Stimulated activated naive B cell treated with anti-CD40 and anti-IgM and Interleukin-4, amounts not matched to agents 10 μg/mL and 1 μg/mL and 100 μg/mL, for 72 hours (primary cell): ENCODE measurements around the gene SCLY.

Source experiments
- ATAC-seq, 2 donors: fragments of 150-1000 bp; cut with Tn5 transposase; replicated peaks; 2 replicates each; pipeline ENCODE4 v1.10.0; 2021; ENCODE audit warnings: moderate library complexity in 1 of 2
- DNase-seq: peaks from one replicate; pipeline ENCODE4 v3.0.0; 2021
- H3K27ac Mint-ChIP-seq: one replicate; pipeline ENCODE4 v1.8.0; 2022; ENCODE audit warnings: mild to moderate bottlenecking, mixed read lengths
- H3K27me3 Mint-ChIP-seq, 2 donors: one replicate each; pipeline ENCODE4 v1.8.0; 2022; ENCODE audit warnings: mixed read lengths in 2 of 2
- H3K36me3 Mint-ChIP-seq, 2 donors: one replicate each; pipeline ENCODE4 v1.8.0; 2022; ENCODE audit warnings: mixed read lengths in 2 of 2, mild to moderate bottlenecking in 1 of 2
- H3K4me1 Mint-ChIP-seq, 2 donors: one replicate each; pipeline ENCODE4 v1.8.0; 2022; ENCODE audit warnings: mixed read lengths in 2 of 2, mild to moderate bottlenecking in 1 of 2
- H3K4me3 Mint-ChIP-seq, 2 donors: one replicate each; pipeline ENCODE4 v1.8.0; 2022; ENCODE audit warnings: mild to moderate bottlenecking in 2 of 2, mixed read lengths in 2 of 2, moderate library complexity in 1 of 2
- H3K9me3 Mint-ChIP-seq, 2 donors: one replicate each; pipeline ENCODE4 v1.8.0; 2022; ENCODE audit warnings: mixed read lengths in 2 of 2, mild to moderate bottlenecking in 1 of 2

Gene SCLY, protein sequence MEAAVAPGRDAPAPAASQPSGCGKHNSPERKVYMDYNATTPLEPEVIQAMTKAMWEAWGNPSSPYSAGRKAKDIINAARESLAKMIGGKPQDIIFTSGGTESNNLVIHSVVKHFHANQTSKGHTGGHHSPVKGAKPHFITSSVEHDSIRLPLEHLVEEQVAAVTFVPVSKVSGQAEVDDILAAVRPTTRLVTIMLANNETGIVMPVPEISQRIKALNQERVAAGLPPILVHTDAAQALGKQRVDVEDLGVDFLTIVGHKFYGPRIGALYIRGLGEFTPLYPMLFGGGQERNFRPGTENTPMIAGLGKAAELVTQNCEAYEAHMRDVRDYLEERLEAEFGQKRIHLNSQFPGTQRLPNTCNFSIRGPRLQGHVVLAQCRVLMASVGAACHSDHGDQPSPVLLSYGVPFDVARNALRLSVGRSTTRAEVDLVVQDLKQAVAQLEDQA

DNA sequence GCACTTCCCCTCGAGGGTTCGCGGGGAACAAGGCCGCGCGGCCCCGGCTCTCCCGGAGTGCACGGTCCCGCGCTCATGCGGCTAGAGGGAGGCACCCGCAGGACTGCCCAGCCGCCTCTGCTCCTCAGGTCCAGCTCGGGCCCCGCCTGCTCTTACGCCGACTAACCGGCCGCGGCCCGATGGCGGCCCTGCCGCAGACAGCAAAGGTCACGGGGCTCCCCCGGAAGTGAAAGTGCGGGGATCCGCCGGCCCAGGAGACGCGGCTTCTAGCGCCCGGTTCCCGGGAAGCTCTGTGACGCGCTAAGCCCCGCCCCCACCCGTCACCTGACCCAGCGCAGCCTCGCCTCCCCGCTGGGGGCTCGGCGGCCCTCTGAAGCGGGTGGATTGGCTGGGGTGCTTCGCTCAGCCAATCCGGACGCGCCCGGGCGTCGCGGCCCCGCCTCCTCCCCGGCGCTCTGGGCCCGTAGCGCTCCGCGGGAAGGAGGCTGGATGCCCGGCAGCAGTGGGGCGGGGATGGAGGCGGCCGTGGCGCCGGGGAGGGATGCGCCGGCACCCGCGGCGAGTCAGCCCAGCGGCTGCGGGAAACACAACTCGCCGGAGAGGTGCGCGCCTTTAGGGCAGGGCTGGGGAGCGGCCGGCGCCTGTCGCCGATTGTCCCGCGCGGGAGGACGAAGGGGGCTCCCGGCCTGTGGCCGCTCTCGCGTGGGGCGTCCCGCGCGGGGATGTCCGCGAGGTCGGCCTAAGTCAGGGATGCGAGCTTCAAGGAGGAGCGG lies at the start of gene SCLY:
Gene SCLY, plus strand, starts transcription at position 460 of the 773 bp plus-strand sequence. Its CDS starts 54 bp downstream, at position 514.
- ATAC-seq (peak; percentile 95 to 96), DNase-seq (peak; percentile 94)
- peaks cover 3% of the 10 kb centered on the region in 2 donors for H3K9me3 Mint-ChIP-seq
- H3K36me3 Mint-ChIP-seq = peaks cover 13 to 30% of the 10 kb centered on the region in 2 donors
- H3K27me3 Mint-ChIP-seq = peaks cover 9 to 11% of the 10 kb centered on the region in 2 donors
- peak within 1 kb of the TSS; percentile 86 to 91 for H3K4me3 Mint-ChIP-seq
- H3K27ac Mint-ChIP-seq = peak within 1 kb of the TSS; percentile 97
- H3K4me1 Mint-ChIP-seq = peaks cover 23 to 42% of the 10 kb centered on the region in 2 donors

DNA sequence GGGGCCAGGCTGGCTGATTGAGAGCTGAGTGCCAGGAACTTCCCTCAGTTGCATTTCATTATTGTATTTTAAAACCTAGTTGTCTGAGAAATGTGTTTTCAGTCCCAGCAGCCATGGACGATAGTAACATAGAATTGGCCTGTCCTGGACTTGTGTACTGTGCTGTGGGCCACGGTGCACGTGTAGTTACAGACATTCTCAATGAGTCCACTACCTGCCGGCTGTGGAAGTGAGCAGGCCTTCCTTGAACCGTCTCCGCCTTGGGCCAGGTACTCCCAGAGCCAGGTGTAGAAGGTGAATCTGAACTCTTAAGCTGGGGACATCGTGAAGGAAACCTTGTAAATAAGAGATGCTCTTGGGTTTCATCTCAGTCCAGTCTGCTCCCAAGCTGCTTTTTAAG lies 47.0 kb upstream of the SCLY start:
- Mint-ChIP-seq H3K9me3 (no peaks in the 10 kb centered on the region), H3K27me3 (no peaks in the 10 kb centered on the region), H3K27ac (no peak overlapping the region), H3K36me3 (peaks cover 42 to 50% of the 10 kb centered on the region in 2 donors), H3K4me1 (peaks cover 25 to 54% of the 10 kb centered on the region in 2 donors), H3K4me3 (no peak overlapping the region)
- DNase-seq (no peak), ATAC-seq (no peak)

DNA sequence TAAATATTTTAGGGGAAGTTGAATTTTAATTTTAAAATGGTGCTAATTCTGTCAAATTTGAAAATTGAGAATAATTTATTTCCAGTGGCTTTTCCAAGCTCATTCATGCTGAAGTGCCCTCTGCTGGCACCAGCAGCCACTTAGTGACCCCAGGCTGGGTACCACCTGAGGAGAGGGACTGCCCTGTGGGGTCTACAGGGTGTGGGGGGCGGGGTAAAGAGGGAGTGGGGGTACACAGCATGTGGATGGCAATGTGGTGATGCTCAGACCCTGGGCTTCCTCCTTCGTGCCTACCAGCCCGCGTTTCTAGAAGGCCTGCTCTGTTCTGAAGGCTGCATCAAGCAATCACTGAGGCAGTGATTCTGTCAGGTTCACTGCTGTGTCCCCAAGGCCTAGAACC lies 45.1 kb upstream of the SCLY start:
- peak in 1 of 2 donors; percentile 4 for ATAC-seq
- H3K27me3 Mint-ChIP-seq = no peaks in the 10 kb centered on the region
- peaks cover 23 to 49% of the 10 kb centered on the region in 2 donors for H3K4me1 Mint-ChIP-seq
- H3K36me3 Mint-ChIP-seq = peaks cover 51 to 57% of the 10 kb centered on the region in 2 donors
- H3K4me3 Mint-ChIP-seq = no peak overlapping the region
- no peak for DNase-seq
- H3K9me3 Mint-ChIP-seq = no peaks in the 10 kb centered on the region
- H3K27ac Mint-ChIP-seq = no peak overlapping the region

DNA sequence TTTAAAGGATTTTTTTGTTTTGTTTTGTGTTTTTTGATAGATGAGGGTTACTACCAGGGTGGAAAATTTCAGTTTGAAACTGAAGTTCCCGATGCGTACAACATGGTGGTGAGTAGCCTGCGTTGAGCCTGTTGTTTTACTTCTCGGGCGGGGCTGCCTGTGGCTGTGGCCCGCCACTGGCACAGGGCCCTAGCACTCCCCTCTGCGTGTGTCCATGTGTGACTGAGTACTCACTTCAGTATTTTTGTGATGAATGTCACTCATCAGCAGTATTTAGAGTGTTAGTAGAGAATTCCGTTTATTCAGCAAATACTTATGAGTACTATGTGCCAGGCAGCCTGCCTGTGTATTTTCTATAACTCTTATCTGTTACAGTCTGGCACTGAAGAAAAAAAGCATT lies 44.3 kb upstream of the SCLY start:
- peak; percentile 98 to 99 for ATAC-seq
- no peaks in the 10 kb centered on the region for H3K9me3 Mint-ChIP-seq
- H3K27ac Mint-ChIP-seq = no peak overlapping the region
- DNase-seq = peak; percentile 11
- H3K4me3 Mint-ChIP-seq = no peak overlapping the region
- no peaks in the 10 kb centered on the region for H3K27me3 Mint-ChIP-seq
- peaks cover 53 to 56% of the 10 kb centered on the region in 2 donors for H3K36me3 Mint-ChIP-seq
- peaks cover 19 to 41% of the 10 kb centered on the region in 2 donors for H3K4me1 Mint-ChIP-seq

DNA sequence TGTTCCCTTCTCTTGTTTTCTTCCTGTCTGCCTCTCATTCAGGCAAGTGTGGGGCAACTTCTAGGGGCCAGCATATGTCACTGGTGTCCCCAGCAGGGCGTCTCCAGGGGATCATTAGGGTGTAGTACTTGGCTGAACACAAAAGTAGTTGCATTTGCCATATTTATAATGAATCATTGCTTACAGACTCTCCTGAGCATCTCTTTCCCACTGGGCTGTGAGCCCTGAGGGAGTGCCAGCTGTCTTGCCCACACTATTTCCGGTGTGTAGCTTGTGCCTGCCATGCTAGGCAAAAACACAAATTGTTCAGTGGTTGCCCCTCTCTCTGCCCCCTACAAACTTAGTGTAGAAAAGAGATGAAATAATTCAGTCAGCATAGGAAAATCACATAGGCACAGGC lies 40.8 kb upstream of the SCLY start:
- DNase-seq = no peak
- Mint-ChIP-seq H3K4me1 (peaks cover 18 to 36% of the 10 kb centered on the region in 2 donors), H3K36me3 (peaks cover 46 to 48% of the 10 kb centered on the region in 2 donors), H3K27ac (peak overlapping the region; percentile 69), H3K9me3 (no peaks in the 10 kb centered on the region), H3K27me3 (no peaks in the 10 kb centered on the region), H3K4me3 (no peak overlapping the region)
- ATAC-seq = no peak

DNA sequence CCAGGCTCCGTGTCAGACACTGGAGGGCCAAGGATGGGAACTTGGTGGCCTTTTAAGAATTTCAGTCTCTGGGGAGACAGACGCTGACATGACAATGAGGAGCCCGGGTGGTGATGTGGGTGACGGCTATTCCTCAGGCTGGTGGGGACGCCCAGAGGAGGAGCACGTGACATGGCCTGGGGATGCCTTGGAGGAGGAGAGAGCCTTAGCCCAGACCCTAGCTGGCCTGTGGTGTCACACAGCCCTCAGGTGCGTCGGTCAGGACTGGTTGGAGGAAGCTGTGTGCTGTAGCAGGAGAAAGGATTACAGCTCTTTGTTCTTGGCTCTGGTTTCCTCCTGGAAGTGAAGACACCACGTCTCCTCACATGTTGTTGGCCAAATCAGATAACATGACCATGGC lies 40.0 kb upstream of the SCLY start:
- no peak for ATAC-seq
- Mint-ChIP-seq H3K27me3 (no peaks in the 10 kb centered on the region), H3K36me3 (peaks cover 54 to 55% of the 10 kb centered on the region in 2 donors), H3K4me3 (no peak overlapping the region), H3K4me1 (peaks cover 18 to 35% of the 10 kb centered on the region in 2 donors), H3K27ac (no peak overlapping the region), H3K9me3 (no peaks in the 10 kb centered on the region)
- DNase-seq = no peak

DNA sequence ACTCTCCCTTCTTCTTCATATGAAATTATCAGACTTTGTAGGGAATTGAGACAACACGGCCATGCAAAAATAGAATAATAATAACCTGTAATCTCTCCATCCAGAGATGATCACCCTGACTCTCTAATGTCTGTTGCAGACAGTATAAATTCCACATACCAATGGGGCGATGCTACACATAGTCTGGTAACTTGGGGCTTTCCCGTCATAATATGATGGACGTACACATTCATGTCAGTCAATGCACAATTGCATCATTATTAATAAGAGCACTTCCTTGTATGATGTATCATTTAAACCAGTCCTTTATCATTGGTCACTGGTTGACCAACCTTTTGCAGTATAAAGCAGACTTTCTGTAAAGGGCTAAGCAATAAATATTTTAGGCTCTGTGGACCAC lies 39.5 kb upstream of the SCLY start:
- no peaks in the 10 kb centered on the region for H3K27me3 Mint-ChIP-seq
- H3K27ac Mint-ChIP-seq = no peak overlapping the region
- peaks cover 15 to 30% of the 10 kb centered on the region in 2 donors for H3K4me1 Mint-ChIP-seq
- no peak overlapping the region for H3K4me3 Mint-ChIP-seq
- no peaks in the 10 kb centered on the region for H3K9me3 Mint-ChIP-seq
- no peak for ATAC-seq
- H3K36me3 Mint-ChIP-seq = peaks cover 54 to 58% of the 10 kb centered on the region in 2 donors
- DNase-seq = no peak

DNA sequence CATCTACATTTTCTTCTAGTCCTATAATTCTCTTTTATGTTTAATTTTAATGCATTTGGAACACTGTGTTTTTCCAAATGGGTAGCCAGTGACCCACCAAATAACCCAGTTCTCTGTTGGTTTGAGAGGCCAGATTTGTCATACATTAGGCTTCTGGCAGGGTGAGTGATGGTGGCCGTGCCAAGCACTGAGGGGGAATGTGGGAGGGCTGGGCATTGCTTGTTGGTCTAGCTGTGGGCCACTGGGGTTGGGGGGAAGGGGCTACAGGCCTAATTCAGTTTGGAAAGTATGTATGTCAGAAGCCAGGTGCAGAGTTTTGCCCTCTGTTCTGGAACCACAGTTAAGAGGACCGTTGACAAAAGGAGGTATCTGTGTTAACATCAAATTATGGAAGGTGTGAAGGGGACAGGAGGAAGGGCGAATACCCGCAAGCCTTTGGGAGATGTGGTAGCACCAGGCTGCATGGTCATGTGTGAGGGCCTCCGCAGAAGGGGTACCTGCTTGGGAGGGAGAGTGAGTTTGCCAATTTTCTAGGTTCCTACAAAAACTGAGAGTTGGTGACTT lies 38.1 kb upstream of the SCLY start:
- H3K9me3 Mint-ChIP-seq = no peaks in the 10 kb centered on the region
- H3K36me3 Mint-ChIP-seq = peaks cover 57 to 59% of the 10 kb centered on the region in 2 donors
- no peaks in the 10 kb centered on the region for H3K27me3 Mint-ChIP-seq
- peaks cover 9 to 18% of the 10 kb centered on the region in 2 donors for H3K4me1 Mint-ChIP-seq
- H3K4me3 Mint-ChIP-seq = no peak overlapping the region
- ATAC-seq = no peak
- DNase-seq = no peak
- peak overlapping the region; percentile 39 for H3K27ac Mint-ChIP-seq

DNA sequence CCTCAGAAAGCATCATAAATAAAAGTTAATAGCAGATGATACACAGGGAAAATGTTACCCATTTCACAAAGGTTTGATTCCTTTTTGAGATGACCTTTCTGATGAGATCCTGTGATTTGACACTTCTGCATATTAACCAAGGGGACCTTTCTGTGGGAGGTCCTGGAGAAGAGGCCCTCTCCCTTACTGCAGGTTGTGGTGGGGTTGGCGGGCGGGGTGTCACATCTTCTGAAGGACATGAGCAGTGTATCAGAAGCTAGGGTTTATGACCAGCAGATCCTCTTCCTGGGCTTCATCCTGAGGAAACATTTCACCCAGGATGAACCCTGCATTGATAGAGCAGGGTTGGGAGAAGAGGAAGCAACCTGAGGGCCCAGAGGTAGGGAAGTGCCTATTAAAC lies 37.2 kb upstream of the SCLY start:
- Mint-ChIP-seq H3K36me3 (peaks cover 58 to 60% of the 10 kb centered on the region in 2 donors), H3K27me3 (no peaks in the 10 kb centered on the region), H3K9me3 (no peaks in the 10 kb centered on the region), H3K27ac (no peak overlapping the region), H3K4me3 (no peak overlapping the region), H3K4me1 (peaks cover 9 to 12% of the 10 kb centered on the region in 2 donors)
- DNase-seq = no peak
- ATAC-seq = peak; percentile 31 to 44

DNA sequence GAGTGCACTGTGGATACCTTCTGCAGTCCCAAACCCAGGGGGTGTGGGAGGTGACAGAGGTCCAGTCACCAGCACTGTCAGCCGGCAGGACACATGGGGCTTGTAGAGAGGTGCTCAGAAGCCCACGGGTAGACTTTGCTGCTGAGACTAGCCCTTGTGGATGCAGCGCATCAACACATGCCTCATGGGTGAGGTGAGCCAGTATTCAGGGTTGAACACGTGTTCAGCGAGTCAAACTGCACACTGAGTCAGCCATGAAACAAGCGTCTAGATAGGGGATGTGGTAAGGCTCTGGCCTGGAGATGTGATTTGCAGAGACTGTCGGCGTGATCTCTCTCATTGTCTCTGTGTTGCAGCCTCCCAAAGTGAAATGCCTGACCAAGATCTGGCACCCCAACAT lies 35.8 kb upstream of the SCLY start:
- Mint-ChIP-seq H3K4me1 (peaks cover 1 to 5% of the 10 kb centered on the region in 2 donors), H3K27me3 (no peaks in the 10 kb centered on the region), H3K4me3 (no peak overlapping the region), H3K27ac (no peak overlapping the region), H3K9me3 (no peaks in the 10 kb centered on the region), H3K36me3 (peaks cover 53 to 56% of the 10 kb centered on the region in 2 donors)
- DNase-seq = no peak
- no peak for ATAC-seq

DNA sequence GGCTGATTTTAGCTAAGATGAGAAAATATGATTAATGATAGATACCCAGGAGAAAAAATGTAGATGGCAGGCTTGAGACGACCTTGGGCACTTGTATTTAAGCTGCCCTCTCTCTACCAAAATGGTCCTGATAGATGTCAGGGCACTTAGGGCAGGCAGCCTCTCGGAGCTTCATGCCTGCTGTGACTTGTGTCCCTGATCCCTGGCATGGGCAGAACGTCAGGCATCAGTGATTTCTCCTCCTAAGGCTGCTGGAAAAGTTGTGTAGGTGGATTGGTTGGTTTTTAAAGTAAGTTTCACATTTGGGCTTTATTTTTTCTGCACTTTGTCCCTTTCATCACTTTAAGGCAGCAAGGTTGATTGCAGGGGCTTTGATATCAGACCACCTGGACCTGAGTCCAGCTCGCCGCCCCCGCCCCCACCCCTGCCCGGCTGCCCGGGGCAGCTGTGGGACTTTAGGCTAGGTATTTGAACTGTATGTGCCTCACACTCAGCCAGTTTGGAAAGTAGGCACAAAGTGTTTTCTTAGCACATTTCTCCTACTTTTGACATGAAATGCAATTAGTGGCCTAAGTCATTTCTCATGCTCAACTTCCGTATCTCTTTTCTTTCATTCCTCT lies 35.0 kb upstream of the SCLY start:
- DNase-seq (no peak), ATAC-seq (no peak)
- peaks cover 54 to 58% of the 10 kb centered on the region in 2 donors for H3K36me3 Mint-ChIP-seq
- H3K4me1 Mint-ChIP-seq = peaks cover 0 to 3% of the 10 kb centered on the region in 2 donors
- H3K9me3 Mint-ChIP-seq = no peaks in the 10 kb centered on the region
- H3K4me3 Mint-ChIP-seq = no peak overlapping the region
- H3K27ac Mint-ChIP-seq = no peak overlapping the region
- H3K27me3 Mint-ChIP-seq = no peaks in the 10 kb centered on the region

DNA sequence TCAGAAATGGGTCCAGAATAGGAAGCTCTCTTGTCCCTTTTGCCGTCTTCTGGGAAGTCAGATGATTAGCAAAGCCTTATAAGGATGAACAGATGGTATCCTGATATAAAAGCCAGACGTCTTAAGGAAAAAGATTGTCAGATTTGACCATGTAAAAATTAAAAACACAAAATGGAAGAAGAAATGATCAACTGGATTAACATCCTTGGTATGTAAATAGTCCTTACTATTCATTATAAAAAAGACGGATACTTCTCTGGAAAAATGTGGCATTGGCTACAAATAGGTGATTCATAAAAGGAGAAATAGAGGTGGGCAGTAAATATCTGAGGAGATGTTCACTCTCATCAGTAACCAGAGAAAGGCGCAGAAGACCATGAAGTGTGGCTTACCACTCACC lies 33.7 kb upstream of the SCLY start:
- Mint-ChIP-seq H3K27me3 (no peaks in the 10 kb centered on the region), H3K36me3 (peaks cover 54 to 59% of the 10 kb centered on the region in 2 donors), H3K4me1 (peaks cover 3 to 4% of the 10 kb centered on the region in 2 donors), H3K9me3 (no peaks in the 10 kb centered on the region), H3K27ac (peak overlapping the region; percentile 71), H3K4me3 (no peak overlapping the region)
- no peak for DNase-seq
- no peak for ATAC-seq

DNA sequence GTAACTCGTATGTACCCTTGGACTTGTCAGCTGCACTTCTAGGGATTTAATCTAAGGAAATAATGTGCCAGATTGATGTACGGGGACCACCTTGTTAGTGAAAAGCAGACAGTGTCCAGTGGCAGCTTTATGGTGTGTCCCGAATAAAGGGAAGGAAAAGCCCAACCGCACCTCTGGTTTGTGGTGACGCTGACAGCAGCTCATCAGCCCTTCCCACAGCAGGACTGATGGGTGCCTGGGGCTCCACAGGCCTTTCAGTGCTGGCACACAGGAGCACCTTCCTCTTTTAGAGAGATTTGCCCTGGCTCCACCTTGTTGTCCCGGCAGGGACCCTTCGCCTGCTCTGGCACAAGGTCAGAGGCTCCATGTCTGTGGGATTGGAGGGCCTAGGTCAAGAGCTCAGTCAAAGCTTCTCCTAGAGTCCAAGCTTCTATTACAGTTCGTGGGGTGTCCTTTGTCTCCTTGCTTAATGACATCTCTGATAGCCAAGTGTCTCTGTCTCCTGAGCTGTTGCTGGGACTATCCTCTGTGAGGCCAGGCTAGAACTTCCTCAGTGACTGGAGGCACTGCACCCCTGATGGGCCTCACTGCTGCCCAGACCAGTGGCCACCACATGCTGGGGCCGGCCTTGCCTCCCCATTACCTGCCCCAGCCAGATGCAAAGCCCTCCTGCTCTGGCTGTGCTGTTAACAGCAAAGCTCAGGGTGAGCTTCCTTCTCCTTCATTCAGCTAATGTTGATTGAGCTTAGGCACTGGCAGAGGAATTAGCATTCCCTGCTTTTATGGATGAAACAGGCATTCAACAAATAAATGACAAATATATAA lies 33.0 kb upstream of the SCLY start:
- Mint-ChIP-seq H3K9me3 (no peaks in the 10 kb centered on the region), H3K4me1 (peaks cover 3 to 7% of the 10 kb centered on the region in 2 donors), H3K27me3 (no peaks in the 10 kb centered on the region), H3K36me3 (peaks cover 56 to 63% of the 10 kb centered on the region in 2 donors), H3K27ac (peak overlapping the region; percentile 31), H3K4me3 (no peak overlapping the region)
- no peak for ATAC-seq
- DNase-seq = no peak
